Endodermal cell (in vitro differentiated cells): ENCODE data around the gene STK32B. TPM values are rescaled to one million over a fixed set of nuclear protein-coding genes. Genes with fewer than 3 reads are reported as not detected.

Source experiments
- DNase-seq: peaks from one replicate; pipeline ENCODE4 v3.0.0-alpha.2; 2017
- H3K27ac ChIP-seq: 2 replicates; pipeline ENCODE4 v1.5.1; 2013; ENCODE audit warnings: mild to moderate bottlenecking, low read depth, low read length, moderate library complexity
- H3K27me3 ChIP-seq: 2 replicates; pipeline ENCODE4 v1.6.1; 2013; ENCODE audit warnings: mild to moderate bottlenecking, low read length, moderate library complexity; ENCODE audit not compliant: insufficient read depth, control insufficient read depth, poor library complexity, severe bottlenecking
- H3K36me3 ChIP-seq: 2 replicates; pipeline ENCODE4 v1.7.0; 2013; ENCODE audit warnings: mild to moderate bottlenecking, low read length, moderate library complexity; ENCODE audit not compliant: control insufficient read depth, insufficient read depth
- H3K4me1 ChIP-seq: one replicate; pipeline ENCODE4 v1.7.0; 2013; ENCODE audit warnings: low read length; ENCODE audit not compliant: control insufficient read depth, insufficient read depth
- H3K4me3 ChIP-seq: 2 replicates; pipeline ENCODE4 v1.5.1; 2013; ENCODE audit warnings: mild to moderate bottlenecking, low read length, moderate library complexity
- H3K9ac ChIP-seq: 2 replicates; pipeline ENCODE4 v1.6.1; 2013; ENCODE audit warnings: mild to moderate bottlenecking, low read length, moderate library complexity; ENCODE audit not compliant: poor library complexity, severe bottlenecking; ENCODE audit errors: extremely low read depth
- H3K9me3 ChIP-seq: 2 replicates; pipeline ENCODE4 v1.6.1; 2013; ENCODE audit warnings: mild to moderate bottlenecking, low read length, moderate library complexity; ENCODE audit not compliant: control insufficient read depth
- H3K27ac Mint-ChIP-seq: 2 replicates; pipeline ENCODE4 v1.8.0; 2020; ENCODE audit warnings: mixed read lengths
- H3K27me3 Mint-ChIP-seq: 2 replicates; pipeline ENCODE4 v1.8.0; 2021; ENCODE audit warnings: mild to moderate bottlenecking, mixed read lengths; ENCODE audit not compliant: insufficient read depth
- H3K36me3 Mint-ChIP-seq: 2 replicates; pipeline ENCODE4 v1.8.0; 2020; ENCODE audit warnings: low read depth, mixed read lengths
- H3K4me1 Mint-ChIP-seq: 2 replicates; pipeline ENCODE4 v1.8.0; 2020; ENCODE audit warnings: mixed read lengths
- H3K4me3 Mint-ChIP-seq: 2 replicates; pipeline ENCODE4 v1.8.0; 2020; ENCODE audit warnings: mild to moderate bottlenecking, moderate library complexity, mixed read lengths
- H3K9me3 Mint-ChIP-seq: 2 replicates; pipeline ENCODE4 v1.8.0; 2020; ENCODE audit warnings: mild to moderate bottlenecking, mixed read lengths
- WGBS, 2 experiments: methylation state at CpG; one replicate each; pipeline versions ENCODE4 v1.1.5 to v1.1.7; 2013; ENCODE audit warnings: missing lambda C conversion rate in 2 of 2, mixed read lengths in 1 of 2; ENCODE audit not compliant: insufficient coverage in 1 of 2, insufficient read length in 1 of 2; 5-methylcytosine and 5-hydroxymethylcytosine counted together
- total RNA-seq, 2 donors: library from RNA; stranded (reverse); fragmentation: NEBNext Ultra II Directional in 1 of 2; extraction: Animal tissue kit (Norgen Biotek cat#: 25700) in 1 of 2; gene quantifications; 2 replicates in 1 of 2; 3 replicates in 1 of 2; pipeline ENCODE4 v1.2.1, GENCODE V29; 2021
- TF ChIP-seq, protein P1 (sequence below): fragments of 200-600 bp; sonication (generic); conservative IDR thresholded peaks from 2 replicates; pipeline ENCODE4 v1.5.0; 2021; ENCODE audit warnings: antibody characterized with exemption, mild to moderate bottlenecking

The STK32B gene
- total RNA-seq, 2 donors from 2014 or later = 1.4 to 1.5 TPM

DNA sequence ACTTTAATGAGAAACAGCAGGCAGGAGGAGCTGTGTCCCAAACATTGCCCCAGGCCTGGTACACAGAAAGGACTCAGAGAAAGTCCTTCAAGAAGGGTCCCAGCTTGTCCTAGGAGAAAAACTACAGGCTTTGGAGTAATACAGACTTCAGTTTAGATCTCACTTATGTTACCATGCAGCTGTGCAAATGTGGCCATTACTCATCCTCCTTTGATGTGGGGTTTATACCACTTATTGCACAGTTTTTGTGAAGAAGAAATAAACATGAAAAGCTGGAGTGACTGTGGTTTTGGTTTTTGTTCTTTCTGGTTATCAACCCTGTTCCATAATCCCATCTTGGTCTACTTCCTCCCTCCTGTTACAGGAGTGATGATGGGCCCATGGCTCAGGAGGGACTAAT lies 23.9 kb upstream of the STK32B start:
- Histone ChIP-seq H3K4me3 (no peak overlapping the region), H3K27me3 (no peaks in the 10 kb centered on the region), H3K27ac (no peak overlapping the region), H3K4me1 (no peaks in the 10 kb centered on the region), H3K9me3 (no peaks in the 10 kb centered on the region), H3K9ac (no peak overlapping the region), H3K36me3 (no peaks in the 10 kb centered on the region)
- H3K4me1 Mint-ChIP-seq = no peaks in the 10 kb centered on the region
- H3K9me3 Mint-ChIP-seq = peaks cover 2% of the 10 kb centered on the region
- H3K36me3 Mint-ChIP-seq = no peaks in the 10 kb centered on the region
- TF ChIP-seq, protein P1, sequence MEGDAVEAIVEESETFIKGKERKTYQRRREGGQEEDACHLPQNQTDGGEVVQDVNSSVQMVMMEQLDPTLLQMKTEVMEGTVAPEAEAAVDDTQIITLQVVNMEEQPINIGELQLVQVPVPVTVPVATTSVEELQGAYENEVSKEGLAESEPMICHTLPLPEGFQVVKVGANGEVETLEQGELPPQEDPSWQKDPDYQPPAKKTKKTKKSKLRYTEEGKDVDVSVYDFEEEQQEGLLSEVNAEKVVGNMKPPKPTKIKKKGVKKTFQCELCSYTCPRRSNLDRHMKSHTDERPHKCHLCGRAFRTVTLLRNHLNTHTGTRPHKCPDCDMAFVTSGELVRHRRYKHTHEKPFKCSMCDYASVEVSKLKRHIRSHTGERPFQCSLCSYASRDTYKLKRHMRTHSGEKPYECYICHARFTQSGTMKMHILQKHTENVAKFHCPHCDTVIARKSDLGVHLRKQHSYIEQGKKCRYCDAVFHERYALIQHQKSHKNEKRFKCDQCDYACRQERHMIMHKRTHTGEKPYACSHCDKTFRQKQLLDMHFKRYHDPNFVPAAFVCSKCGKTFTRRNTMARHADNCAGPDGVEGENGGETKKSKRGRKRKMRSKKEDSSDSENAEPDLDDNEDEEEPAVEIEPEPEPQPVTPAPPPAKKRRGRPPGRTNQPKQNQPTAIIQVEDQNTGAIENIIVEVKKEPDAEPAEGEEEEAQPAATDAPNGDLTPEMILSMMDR = no peak
- DNase-seq = no peak
- H3K4me3 Mint-ChIP-seq = no peak overlapping the region
- no peak overlapping the region for H3K27ac Mint-ChIP-seq
- peaks cover 8% of the 10 kb centered on the region for H3K27me3 Mint-ChIP-seq

DNA sequence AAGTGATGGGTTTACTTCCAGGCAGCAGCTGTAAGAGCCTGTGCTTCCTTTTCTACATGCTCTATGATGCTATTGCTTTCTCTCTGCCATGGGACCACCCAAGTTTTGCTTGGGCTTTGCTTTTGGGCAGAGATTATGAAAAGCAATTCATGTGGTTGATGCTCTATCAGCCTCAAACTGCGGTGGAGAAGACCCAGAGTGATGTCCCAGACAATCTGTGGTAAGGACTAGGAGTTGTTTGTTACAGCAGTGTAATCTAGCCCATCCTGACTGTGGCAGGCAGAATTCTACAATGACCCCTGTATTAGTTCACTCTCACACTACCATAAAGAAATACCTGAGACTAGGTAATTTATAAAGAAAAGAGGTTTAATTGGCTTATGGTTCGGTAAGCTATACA lies 22.8 kb upstream of the STK32B start:
- H3K9me3 Mint-ChIP-seq = peaks cover 2% of the 10 kb centered on the region
- H3K4me1 Mint-ChIP-seq = no peaks in the 10 kb centered on the region
- Histone ChIP-seq H3K4me1 (no peaks in the 10 kb centered on the region), H3K27me3 (no peaks in the 10 kb centered on the region), H3K9me3 (no peaks in the 10 kb centered on the region), H3K9ac (no peak overlapping the region), H3K4me3 (no peak overlapping the region), H3K36me3 (no peaks in the 10 kb centered on the region), H3K27ac (no peak overlapping the region)
- DNase-seq = no peak
- TF ChIP-seq, protein P1 = no peak
- H3K27me3 Mint-ChIP-seq = peaks cover 6% of the 10 kb centered on the region
- no peaks in the 10 kb centered on the region for H3K36me3 Mint-ChIP-seq
- 92 to 100% methylated on average over 1 to 2 of the region's 2 CpGs for WGBS, 2 experiments
- no peak overlapping the region for H3K4me3 Mint-ChIP-seq
- H3K27ac Mint-ChIP-seq = no peak overlapping the region

DNA sequence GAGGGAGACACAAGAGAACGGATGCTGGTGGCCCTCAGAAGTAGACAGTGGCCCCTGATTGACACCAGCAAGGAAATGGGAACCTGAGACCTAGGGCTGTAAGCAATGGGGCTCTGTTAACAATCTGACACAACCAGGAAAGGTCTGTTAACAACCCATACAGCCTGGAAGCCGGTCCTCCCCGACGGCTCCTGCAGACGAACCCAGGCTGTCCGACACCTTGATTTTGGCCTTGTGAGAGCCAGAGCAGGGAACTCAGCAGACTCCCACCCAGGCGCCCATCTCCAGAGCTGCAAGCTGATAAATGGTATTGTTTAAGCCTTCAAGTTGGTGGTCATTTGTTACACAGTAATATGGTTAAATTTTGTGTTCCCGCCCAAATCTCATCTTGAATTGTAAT lies 21.8 kb upstream of the STK32B start:
- Mint-ChIP-seq H3K36me3 (no peaks in the 10 kb centered on the region), H3K4me1 (no peaks in the 10 kb centered on the region), H3K9me3 (no peaks in the 10 kb centered on the region), H3K27me3 (peaks cover 6% of the 10 kb centered on the region), H3K4me3 (no peak overlapping the region), H3K27ac (no peak overlapping the region)
- Histone ChIP-seq H3K9ac (no peak overlapping the region), H3K4me1 (no peaks in the 10 kb centered on the region), H3K27me3 (no peaks in the 10 kb centered on the region), H3K4me3 (no peak overlapping the region), H3K9me3 (no peaks in the 10 kb centered on the region), H3K36me3 (no peaks in the 10 kb centered on the region), H3K27ac (no peak overlapping the region)
- no peak for DNase-seq
- WGBS, 2 experiments = 92 to 98% methylated on average over 6 to 8 of the region's 8 CpGs
- TF ChIP-seq, protein P1 = no peak
